Endothelial cell (in vitro differentiated cells): Measurements from ENCODE around the gene KRT4. TPM values are rescaled to one million over a fixed set of nuclear protein-coding genes. Genes with fewer than 3 reads are reported as not detected.

Experiments used
- DNase-seq: peaks from one replicate; pipeline ENCODE4 v3.0.0; 2021; ENCODE audit warnings: low spot score
- H3K27ac Mint-ChIP-seq: one replicate; pipeline ENCODE4 v1.8.0; 2021; ENCODE audit warnings: mixed read lengths, inconsistent platforms; ENCODE audit not compliant: unreplicated experiment
- H3K27me3 Mint-ChIP-seq: one replicate; pipeline ENCODE4 v1.8.0; 2021; ENCODE audit warnings: mild to moderate bottlenecking, moderate library complexity, mixed read lengths, inconsistent platforms; ENCODE audit not compliant: unreplicated experiment
- H3K36me3 Mint-ChIP-seq: one replicate; pipeline ENCODE4 v1.8.0; 2021; ENCODE audit warnings: mild to moderate bottlenecking, low read depth, mixed read lengths, inconsistent platforms; ENCODE audit not compliant: unreplicated experiment
- H3K4me1 Mint-ChIP-seq: one replicate; pipeline ENCODE4 v1.8.0; 2021; ENCODE audit warnings: mild to moderate bottlenecking, mixed read lengths, inconsistent platforms; ENCODE audit not compliant: unreplicated experiment
- H3K4me3 Mint-ChIP-seq: one replicate; pipeline ENCODE4 v1.8.0; 2021; ENCODE audit warnings: mild to moderate bottlenecking, mixed read lengths, inconsistent platforms; ENCODE audit not compliant: unreplicated experiment
- H3K9me3 Mint-ChIP-seq: one replicate; pipeline ENCODE4 v1.8.0; 2021; ENCODE audit warnings: mixed read lengths, inconsistent platforms; ENCODE audit not compliant: unreplicated experiment
- total RNA-seq: library from RNA; stranded (reverse); fragmentation: NEBNext Ultra II Directional; extraction: Animal tissue kit (Norgen Biotek cat#: 25700); gene quantifications from one replicate; pipeline ENCODE4 v1.2.1, GENCODE V29; 2021; ENCODE audit not compliant: unreplicated experiment
- TF ChIP-seq, protein P1 (sequence below): fragments of 200-600 bp; sonication (generic); IDR thresholded peaks from one replicate; pipeline ENCODE4 v1.5.0; 2021; ENCODE audit warnings: antibody characterized with exemption; ENCODE audit not compliant: unreplicated experiment

The KRT4 gene
- total RNA-seq, 1 donor from 2014 or later = not detected

- Mint-ChIP-seq H3K9me3 (no peaks in the 10 kb centered on the region), H3K36me3 (no peaks in the 10 kb centered on the region), H3K27me3 (no peaks in the 10 kb centered on the region), H3K4me3 (no peak overlapping the region), H3K27ac (no peak overlapping the region), H3K4me1 (no peaks in the 10 kb centered on the region)
- DNase-seq = no peak
- TF ChIP-seq, protein P1, sequence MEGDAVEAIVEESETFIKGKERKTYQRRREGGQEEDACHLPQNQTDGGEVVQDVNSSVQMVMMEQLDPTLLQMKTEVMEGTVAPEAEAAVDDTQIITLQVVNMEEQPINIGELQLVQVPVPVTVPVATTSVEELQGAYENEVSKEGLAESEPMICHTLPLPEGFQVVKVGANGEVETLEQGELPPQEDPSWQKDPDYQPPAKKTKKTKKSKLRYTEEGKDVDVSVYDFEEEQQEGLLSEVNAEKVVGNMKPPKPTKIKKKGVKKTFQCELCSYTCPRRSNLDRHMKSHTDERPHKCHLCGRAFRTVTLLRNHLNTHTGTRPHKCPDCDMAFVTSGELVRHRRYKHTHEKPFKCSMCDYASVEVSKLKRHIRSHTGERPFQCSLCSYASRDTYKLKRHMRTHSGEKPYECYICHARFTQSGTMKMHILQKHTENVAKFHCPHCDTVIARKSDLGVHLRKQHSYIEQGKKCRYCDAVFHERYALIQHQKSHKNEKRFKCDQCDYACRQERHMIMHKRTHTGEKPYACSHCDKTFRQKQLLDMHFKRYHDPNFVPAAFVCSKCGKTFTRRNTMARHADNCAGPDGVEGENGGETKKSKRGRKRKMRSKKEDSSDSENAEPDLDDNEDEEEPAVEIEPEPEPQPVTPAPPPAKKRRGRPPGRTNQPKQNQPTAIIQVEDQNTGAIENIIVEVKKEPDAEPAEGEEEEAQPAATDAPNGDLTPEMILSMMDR = no peak
These were observed 45.3 kb downstream of the KRT4 start for GRCh38 chr12:52768479-52769200.

- no peak overlapping the region for H3K27ac Mint-ChIP-seq
- TF ChIP-seq, protein P1 = no peak
- H3K27me3 Mint-ChIP-seq = no peaks in the 10 kb centered on the region
- no peak overlapping the region for H3K4me3 Mint-ChIP-seq
- H3K36me3 Mint-ChIP-seq = no peaks in the 10 kb centered on the region
- H3K9me3 Mint-ChIP-seq = no peaks in the 10 kb centered on the region
- no peaks in the 10 kb centered on the region for H3K4me1 Mint-ChIP-seq
- no peak for DNase-seq
These were observed 46.5 kb downstream of the KRT4 start for GRCh38 chr12:52767427-52767826.

DNA sequence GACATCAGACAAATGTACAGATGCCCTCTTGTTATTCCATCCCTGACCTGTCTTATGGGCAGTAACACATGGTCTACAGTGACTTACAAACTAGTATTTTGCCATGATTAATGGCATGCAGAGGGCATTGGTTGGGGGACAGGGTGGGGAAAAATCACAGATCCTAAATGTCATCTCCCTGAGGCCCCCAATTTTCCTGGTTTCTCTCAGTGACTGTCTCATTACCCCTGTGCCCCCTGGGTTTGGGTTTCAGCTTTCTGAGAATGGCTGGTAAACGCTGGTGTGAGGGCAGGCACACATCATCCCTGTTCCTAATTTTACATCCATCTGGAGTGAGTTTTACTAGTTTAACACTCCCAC is 46.9 kb downstream of the KRT4 start:
- no peaks in the 10 kb centered on the region for H3K4me1 Mint-ChIP-seq

GRCh38 chr12:52766351-52767019 is 47.4 kb downstream of the KRT4 start:
- no peak overlapping the region for H3K4me3 Mint-ChIP-seq
- DNase-seq = no peak

More for the DNA sequence above, 46.9 kb downstream of the KRT4 start:
- no peak overlapping the region for H3K4me3 Mint-ChIP-seq
- no peaks in the 10 kb centered on the region for H3K9me3 Mint-ChIP-seq
- TF ChIP-seq, protein P1 = no peak
- DNase-seq = no peak
- no peak overlapping the region for H3K27ac Mint-ChIP-seq
- H3K27me3 Mint-ChIP-seq = no peaks in the 10 kb centered on the region
- H3K36me3 Mint-ChIP-seq = no peaks in the 10 kb centered on the region

More at GRCh38 chr12:52766351-52767019, 47.4 kb downstream of the KRT4 start:
- H3K27ac Mint-ChIP-seq = no peak overlapping the region
- H3K4me1 Mint-ChIP-seq = no peaks in the 10 kb centered on the region
- no peaks in the 10 kb centered on the region for H3K27me3 Mint-ChIP-seq
- TF ChIP-seq, protein P1 = no peak
- H3K9me3 Mint-ChIP-seq = no peaks in the 10 kb centered on the region
- no peaks in the 10 kb centered on the region for H3K36me3 Mint-ChIP-seq
